H1 (cell line): ENCODE measurements around the gene MTX1. TPM values are rescaled to one million over a fixed set of nuclear protein-coding genes. Genes with fewer than 3 reads are reported as not detected.

Experiments
- CTCF ChIA-PET: fragments of 300-600 bp; sonication (Branson Sonifier 250); formaldehyde crosslinking; loops from one replicate; lab custom pipeline; 2021; ENCODE audit not compliant: partially characterized antibody; lab: Charles Lee
- POLR2A ChIA-PET: fragments of 300-600 bp; sonication (Branson Sonifier 250); formaldehyde crosslinking; loops from one replicate; lab custom pipeline; 2021; ENCODE audit warnings: inconsistent platforms; ENCODE audit not compliant: partially characterized antibody; lab: Charles Lee
- DNase-seq, 2 experiments: peaks; one replicate each; pipeline versions ENCODE4 v3.0.0 to v3.0.0-alpha.2; 2010 to 2022; ENCODE audit warnings: low spot score in 2 of 2, low read depth in 1 of 2, mixed read lengths in 1 of 2
- FAIRE-seq: peaks from 2 replicates; lab custom pipeline; 2011; peaks lifted over from hg19 to GRCh38; lab: Jason Lieb, UNC
- H2AFZ ChIP-seq: 2 replicates; pipeline ENCODE4 v1.8.1; 2012; ENCODE audit warnings: low read length, inconsistent platforms
- H2AK5ac ChIP-seq: 2 replicates; pipeline ENCODE4 v1.6.1; 2013; ENCODE audit warnings: low read depth, low read length
- H2BK120ac ChIP-seq: replicated peaks from 2 replicates; pipeline ENCODE3; 2013; ENCODE audit warnings: low read depth, low read length, inconsistent platforms
- H2BK12ac ChIP-seq: 2 replicates; pipeline ENCODE4 v1.6.1; 2013; ENCODE audit warnings: low read depth, low read length
- H2BK15ac ChIP-seq: 2 replicates; pipeline ENCODE4 v1.6.1; 2013; ENCODE audit warnings: low read length
- H2BK20ac ChIP-seq: 2 replicates; pipeline ENCODE4 v1.6.1; 2013; ENCODE audit warnings: low read length
- H2BK5ac ChIP-seq: 2 replicates; pipeline ENCODE4 v1.6.1; 2013; ENCODE audit warnings: low read depth, low read length
- H3K14ac ChIP-seq: 2 replicates; pipeline ENCODE4 v1.6.1; 2013; ENCODE audit warnings: inconsistent platforms; ENCODE audit not compliant: insufficient read length
- H3K18ac ChIP-seq: 2 replicates; pipeline ENCODE4 v1.6.1; 2013; ENCODE audit warnings: low read length; ENCODE audit errors: extremely low read depth
- H3K23ac ChIP-seq: 2 replicates; pipeline ENCODE4 v1.6.1; 2013; ENCODE audit warnings: inconsistent platforms; ENCODE audit not compliant: insufficient read length
- H3K23me2 ChIP-seq: 2 replicates; pipeline ENCODE4 v1.6.1; 2013; ENCODE audit warnings: low read depth, low read length
- H3K27ac ChIP-seq: 2 replicates; pipeline ENCODE4 v1.6.1; 2011; ENCODE audit warnings: low read depth, low read length, inconsistent platforms
- H3K27me3 ChIP-seq, 4 experiments: replicated peaks in 1 of 4; 1 replicate in 1 of 4; 2 replicates in 3 of 4; pipeline versions ENCODE4 v1.6.1 to v1.8.1; 2011 to 2013; ENCODE audit warnings: low read length in 3 of 4, mild to moderate bottlenecking in 3 of 4, inconsistent platforms in 2 of 4, mixed read lengths in 2 of 4, moderate library complexity in 1 of 4; ENCODE audit not compliant: control insufficient read depth in 3 of 4, insufficient read depth in 3 of 4; ENCODE audit errors: extremely low read depth in 1 of 4
- H3K36me3 ChIP-seq, 4 experiments: 2 replicates each; pipeline versions ENCODE4 v1.6.1 to v1.8.1; 2011 to 2013; ENCODE audit warnings: mild to moderate bottlenecking in 4 of 4, low read length in 3 of 4, moderate library complexity in 2 of 4, control low read depth in 1 of 4, inconsistent platforms in 1 of 4; ENCODE audit not compliant: insufficient read depth in 4 of 4, control insufficient read depth in 2 of 4
- H3K4ac ChIP-seq: replicated peaks from 2 replicates; pipeline ENCODE3; 2013; ENCODE audit warnings: low read length, low read depth, mixed read lengths, inconsistent platforms; ENCODE audit not compliant: insufficient read length
- H3K4me1 ChIP-seq, 4 experiments: replicated peaks in 1 of 4; 1 replicate in 1 of 4; 2 replicates in 3 of 4; pipeline versions ENCODE4 v1.6.1 to v1.8.1; 2011 to 2013; ENCODE audit warnings: low read length in 3 of 4, inconsistent platforms in 2 of 4, mixed read lengths in 1 of 4; ENCODE audit not compliant: insufficient read depth in 4 of 4, control insufficient read depth in 3 of 4
- H3K4me2 ChIP-seq, 2 experiments: 2 replicates each; pipeline versions ENCODE4 v1.6.1 to v1.8.1; 2011 to 2013; ENCODE audit warnings: low read depth in 2 of 2, low read length in 2 of 2, control low read depth in 1 of 2, inconsistent platforms in 1 of 2, mild to moderate bottlenecking in 1 of 2; ENCODE audit not compliant: insufficient read depth in 1 of 2
- H3K4me3 ChIP-seq, 4 experiments: fragments of 200-600, 300-600 bp in 1 of 4; sonication (generic), shearing (Covaris generic), sonication (Bioruptor Twin) in 1 of 4; 2 replicates each; pipeline versions ENCODE4 v1.5.1 to v1.8.1; 2011 to 2016; ENCODE audit warnings: low read length in 4 of 4, low read depth in 3 of 4, control low read depth in 2 of 4, inconsistent platforms in 2 of 4, mild to moderate bottlenecking in 2 of 4, mixed read lengths in 1 of 4, moderate library complexity in 1 of 4; ENCODE audit not compliant: insufficient read depth in 2 of 4; ENCODE audit errors: extremely low read depth in 1 of 4
- H3K56ac ChIP-seq: replicated peaks from 2 replicates; pipeline ENCODE3; 2013; ENCODE audit warnings: low read depth, mild to moderate bottlenecking, mixed read lengths, low read length, inconsistent platforms; ENCODE audit not compliant: insufficient read length
- H3K79me1 ChIP-seq: 2 replicates; pipeline ENCODE4 v1.6.1; 2013; ENCODE audit warnings: low read depth, low read length, control low read depth
- H3K79me2 ChIP-seq, 2 experiments: 2 replicates each; pipeline versions ENCODE4 v1.6.1 to v1.8.1; 2012 to 2013; ENCODE audit warnings: low read length in 2 of 2, mild to moderate bottlenecking in 2 of 2, inconsistent platforms in 1 of 2; ENCODE audit not compliant: insufficient read depth in 2 of 2, control insufficient read depth in 1 of 2
- H3K9ac ChIP-seq, 4 experiments: replicated peaks in 1 of 4; 1 replicate in 1 of 4; 2 replicates in 3 of 4; pipeline versions ENCODE4 v1.6.1 to v1.8.1; 2011 to 2013; ENCODE audit warnings: low read depth in 3 of 4, low read length in 3 of 4, control low read depth in 2 of 4, mild to moderate bottlenecking in 2 of 4, moderate library complexity in 2 of 4, inconsistent platforms in 1 of 4; ENCODE audit errors: extremely low read depth in 1 of 4
- H3K9me3 ChIP-seq, 2 experiments: 2 replicates each; pipeline versions ENCODE4 v1.6.1 to v1.8.1; 2012 to 2013; ENCODE audit warnings: mild to moderate bottlenecking in 2 of 2, moderate library complexity in 2 of 2, control low read depth in 1 of 2, inconsistent platforms in 1 of 2, low read depth in 1 of 2, low read length in 1 of 2, mixed read lengths in 1 of 2; ENCODE audit not compliant: insufficient read depth in 2 of 2
- H4K20me1 ChIP-seq, 2 experiments: replicated peaks in 1 of 2; 2 replicates each; pipeline versions ENCODE3 to v1.8.1; 2011 to 2013; ENCODE audit warnings: inconsistent platforms in 2 of 2, low read length in 2 of 2, mild to moderate bottlenecking in 1 of 2; ENCODE audit not compliant: insufficient read depth in 2 of 2, control insufficient read depth in 1 of 2
- H4K5ac ChIP-seq: 2 replicates; pipeline ENCODE4 v1.6.1; 2013; ENCODE audit warnings: low read length, low read depth, mixed read lengths, inconsistent platforms; ENCODE audit not compliant: insufficient read length
- H4K8ac ChIP-seq: 2 replicates; pipeline ENCODE4 v1.8.0; 2013; ENCODE audit warnings: mild to moderate bottlenecking, moderate library complexity, low read length, inconsistent platforms; ENCODE audit not compliant: insufficient read depth; ENCODE audit errors: extremely low read depth
- H4K91ac ChIP-seq: replicated peaks from 2 replicates; pipeline ENCODE3; 2013; ENCODE audit warnings: low read length, mixed read lengths, inconsistent platforms; ENCODE audit not compliant: insufficient read length
- CHD2 ChIP-seq: IDR thresholded peaks from 2 replicates; pipeline ENCODE4 v1.6.1; 2012; ENCODE audit warnings: low read length, improper control_type of control experiment
- CREB1 ChIP-seq: IDR thresholded peaks from 2 replicates; pipeline ENCODE4 v1.6.1; 2012; ENCODE audit warnings: inconsistent platforms
- EP300 ChIP-seq, 2 experiments: IDR thresholded peaks; 1 replicate in 1 of 2; 2 replicates in 1 of 2; pipeline ENCODE4 v1.6.1; 2011 to 2012; ENCODE audit warnings: low read depth in 2 of 2, low read length in 2 of 2, mild to moderate bottlenecking in 2 of 2, borderline replicate concordance in 1 of 2, inconsistent platforms in 1 of 2, moderate library complexity in 1 of 2
- RBBP5 ChIP-seq: IDR thresholded peaks from 2 replicates; pipeline ENCODE4 v1.7.1; 2012; ENCODE audit warnings: low read depth, mild to moderate bottlenecking, inconsistent platforms, low read length, moderate library complexity, borderline replicate concordance
- SIN3A ChIP-seq, 2 experiments: IDR thresholded peaks in 1 of 2; conservative IDR thresholded peaks in 1 of 2; 2 replicates each; pipeline ENCODE4 v1.6.1; 2011 to 2012; ENCODE audit warnings: low read length in 2 of 2, improper control_type of control experiment in 1 of 2, low read depth in 1 of 2, mild to moderate bottlenecking in 1 of 2
- SIX5 ChIP-seq: IDR thresholded peaks from 2 replicates; pipeline ENCODE4 v1.6.1; 2011; ENCODE audit warnings: mild to moderate bottlenecking, low read depth, low read length
- TBP ChIP-seq: IDR thresholded peaks from 2 replicates; pipeline ENCODE4 v1.6.1; 2011; ENCODE audit warnings: low read depth, low read length, improper control_type of control experiment
- ZNF274 ChIP-seq: IDR thresholded peaks from 2 replicates; pipeline ENCODE4 v1.7.0; 2012; ENCODE audit warnings: low read length, borderline replicate concordance; ENCODE audit errors: extremely low read depth
- WGBS, 2 experiments: shearing (Covaris generic) in 1 of 2; methylation state at CpG; one replicate each; pipeline versions ENCODE4 v1.1.6 to v1.1.7; 2013 to 2015; ENCODE audit warnings: low lambda C conversion rate in 2 of 2, mixed read lengths in 2 of 2, inconsistent platforms in 1 of 2, low coverage in 1 of 2, missing lambda C conversion rate in 1 of 2; ENCODE audit not compliant: insufficient replicate concordance in 2 of 2, insufficient coverage in 1 of 2, insufficient read length in 1 of 2; ENCODE audit errors: extremely low coverage in 1 of 2, missing lambda C conversion rate in 1 of 2; 5-methylcytosine and 5-hydroxymethylcytosine counted together
- polyA plus RNA-seq, 7 experiments: library from polyadenylated mRNA; depleted of rRNA in 3 of 7; stranded (reverse) in 5 of 7; unstranded in 2 of 7; fragments of >200 nt in 5 of 7; fragments of 200-250 nt in 2 of 7; gene quantifications; 1 replicate in 5 of 7; 2 replicates in 1 of 7; 4 replicates in 1 of 7; pipeline versions ENCODE4 v1.2.1 to v1.2.3, GENCODE V29; 2011 to 2013; ENCODE audit warnings: missing spikeins in 2 of 7, mixed read lengths in 2 of 7
- total RNA-seq: library from RNA; stranded (reverse); fragmentation: NEBNext Ultra II Directional; extraction: Animal tissue kit (Norgen Biotek cat#: 25700); gene quantifications from 2 replicates; pipeline ENCODE4 v1.2.1, GENCODE V29; 2021
- TF ChIP-seq, protein P1 (sequence below): IDR thresholded peaks from 2 replicates; pipeline ENCODE4 v1.6.1; 2012; ENCODE audit warnings: inconsistent platforms

The MTX1 gene
- total and polyA plus RNA-seq, 2 of the 8 experiments (the other 6 are each of a cell fraction or from before 2014, with no cell fraction given) = 47.9 to 131 TPM

DNA sequence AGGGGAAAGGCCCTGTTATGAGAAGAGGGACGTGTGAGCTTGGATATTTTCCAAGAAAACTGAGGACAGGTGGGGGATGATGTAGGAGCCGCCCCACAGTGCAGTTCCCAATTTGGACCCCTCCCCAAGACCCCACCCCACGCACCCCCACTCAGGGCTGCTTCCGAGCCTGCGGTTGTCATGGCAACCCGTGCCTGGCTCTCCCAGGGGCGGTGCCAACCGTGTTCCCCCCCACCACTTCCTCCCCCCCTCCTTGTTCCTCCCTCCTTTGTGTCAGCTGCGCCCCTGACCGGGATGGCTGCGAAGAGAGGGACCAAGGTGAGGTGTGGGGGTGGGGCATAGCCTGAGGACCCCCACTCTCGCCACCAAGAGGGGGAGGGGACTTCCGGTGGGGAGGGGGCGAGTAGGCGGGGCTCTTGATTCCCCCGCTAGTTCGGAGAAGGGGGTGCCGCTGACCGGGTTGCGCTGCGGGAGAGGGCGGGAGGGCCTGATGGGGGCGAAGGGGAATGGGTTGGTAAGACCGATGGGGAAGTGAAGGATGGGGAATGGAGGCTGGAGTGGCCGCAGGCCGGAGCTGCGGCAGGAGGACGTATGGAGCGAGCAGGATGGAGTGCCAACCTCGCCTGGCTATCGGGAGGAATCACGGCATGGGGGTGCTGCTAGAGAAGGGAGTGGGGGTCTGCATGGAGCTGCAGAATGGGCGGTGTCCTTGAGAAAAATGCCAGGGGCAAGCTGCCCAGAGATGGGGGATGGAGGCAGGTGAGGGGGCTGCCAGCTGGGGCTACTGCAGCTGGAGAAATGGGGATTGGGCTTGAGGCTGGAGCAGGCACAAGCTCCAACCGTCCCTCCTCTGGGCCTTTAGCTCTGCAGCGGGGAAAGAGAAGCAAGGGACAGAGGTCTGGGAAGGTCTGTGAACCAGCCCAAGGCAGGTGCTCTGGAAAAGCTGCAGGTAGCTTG, 33.9 kb upstream of the MTX1 start:
- Histone ChIP-seq H3K4me3 (peak overlapping the region; percentile 70 to 95 (median 86)), H2BK120ac (peak overlapping the region; percentile 91), H3K23me2 (peaks cover 10% of the 10 kb centered on the region; the same call in 1 of the 2 replicates), H4K5ac (peak overlapping the region; percentile 96), H2BK12ac (no peak overlapping the region; the same call in 1 of the 2 replicates), H4K8ac (no peak overlapping the region; the same call in 1 of the 2 replicates), H3K27ac (no peak overlapping the region), H3K56ac (peak overlapping the region; percentile 83), H3K79me1 (no peaks in the 10 kb centered on the region; the same call in 1 of the 2 replicates), H3K23ac (no peak overlapping the region), H3K4ac (peak overlapping the region; percentile 86), H3K79me2 (peaks cover 0 to 16% of the 10 kb centered on the region in 2 experiments; a peak in 2 of 4 replicates), H3K36me3 (peaks cover 17 to 31% (median 26%) of the 10 kb centered on the region in 4 experiments), H3K9me3 (no peaks in the 10 kb centered on the region), H4K91ac (peak overlapping the region; percentile 99), H3K9ac (peak overlapping the region in 1 of 4 experiments; percentile 12; a peak in 2 of 7 replicates), H3K4me1 (peaks cover 3 to 23% (median 8%) of the 10 kb centered on the region in 4 experiments; a peak in 6 of 7 replicates), H3K27me3 (no peaks in the 10 kb centered on the region), H2AK5ac (peak overlapping the region; percentile 3; the same call in 1 of the 2 replicates), H3K14ac (no peak overlapping the region), H3K4me2 (peak overlapping the region; percentile 37 to 90), H2BK5ac (peak overlapping the region; percentile 88), H2AFZ (no peak overlapping the region), H3K18ac (peak overlapping the region; percentile 95), H2BK15ac (peak overlapping the region; percentile 81), H4K20me1 (peaks cover 8% of the 10 kb centered on the region in 2 experiments), H2BK20ac (peak overlapping the region; percentile 80)
- ChIA-PET POLR2A (interaction anchor here (0.6 to 20.5 kb wide), 11 partner anchors 8 to 168 kb away, joined by 3 to 512 read pairs (median 3); partner anchors contain the start of genes EFNA4, MTX1 and THBS3), CTCF (interaction anchor here (0.7 to 12.4 kb wide), 21 partner anchors 8 to 417 kb away, joined by 3 to 215 read pairs (median 5); partner anchors contain the start of genes ADAM15, DPM3, EFNA1 and SLC50A1)
- DNase-seq (peak in 1 of 2 experiments; percentile 86), FAIRE-seq (no peak)
- WGBS, 2 experiments = 7% methylated on average over 13 of the region's 35 CpGs; no CpG with 5 or more reads in 1 of the 2 experiments
- TF ChIP-seq CHD2 = 0 out of 2 replicates have a peak, but pooled peaks have one; percentile 28
- peak in 1 of 2 experiments; percentile 68; a peak in 1 of 4 replicates for TF ChIP-seq SIN3A (conservative IDR thresholded peaks at IDR 0.05 in 1 of 2, IDR thresholded peaks at IDR 0.05 in 1 of 2; ENCODE audit: low read depth in 1 of 2, low read length in 2 of 2)
- no peak for TF ChIP-seq RBBP5
- TF ChIP-seq SIX5 = no peak
- TF ChIP-seq TBP = 0 out of 2 replicates have a peak, but pooled peaks have one; percentile 10
- TF ChIP-seq EP300 (IDR thresholded peaks at IDR 0.05; ENCODE audit: borderline replicate concordance in 1 of 2, low read depth in 2 of 2, low read length in 2 of 2) = peak in 1 of 2 experiments; percentile 75; a peak in 1 of 3 replicates
- TF ChIP-seq ZNF274 = no peak
- TF ChIP-seq CREB1 = peak; percentile 32; the same call in 1 of the 2 replicates
- TF ChIP-seq, protein P1, sequence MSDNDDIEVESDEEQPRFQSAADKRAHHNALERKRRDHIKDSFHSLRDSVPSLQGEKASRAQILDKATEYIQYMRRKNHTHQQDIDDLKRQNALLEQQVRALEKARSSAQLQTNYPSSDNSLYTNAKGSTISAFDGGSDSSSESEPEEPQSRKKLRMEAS = 0 out of 2 replicates have a peak, but pooled peaks have one; percentile 4
